SU-DHL-6 (cell line): ENCODE measurements around the gene ZNF431.

Source experiments
- H2AFZ ChIP-seq: fragments of 200-600 bp; sonication (generic); 2 replicates; pipeline ENCODE4 v1.6.1; 2014; ENCODE audit warnings: low read depth, mild to moderate bottlenecking, moderate library complexity, mixed read lengths, antibody characterized with exemption, low read length; ENCODE audit not compliant: severe bottlenecking
- H3F3A ChIP-seq: fragments of 200-600 bp; shearing (Covaris generic); 2 replicates; pipeline ENCODE4 v1.6.0; 2016; ENCODE audit warnings: antibody characterized with exemption, mild to moderate bottlenecking; ENCODE audit not compliant: insufficient read depth
- H3K27ac ChIP-seq: fragments of 200-600 bp; sonication (generic); 2 replicates; pipeline ENCODE4 v1.5.1; 2016; ENCODE audit warnings: low read depth, mild to moderate bottlenecking, low read length, moderate library complexity, mixed read lengths
- H3K27me3 ChIP-seq: fragments of 200-600 bp; sonication (generic), shearing (Covaris generic); 2 replicates; pipeline ENCODE4 v1.6.0; 2014; ENCODE audit warnings: mild to moderate bottlenecking, low read length
- H3K36me3 ChIP-seq: fragments of 200-600 bp; sonication (generic); 2 replicates; pipeline ENCODE4 v1.6.1; 2014; ENCODE audit warnings: mild to moderate bottlenecking, low read length, mixed read lengths
- H3K4me2 ChIP-seq: fragments of 300-600, 200-600 bp; shearing (Covaris generic), sonication (generic); 2 replicates; pipeline ENCODE4 v1.6.0; 2014; ENCODE audit warnings: low read length, low read depth, mild to moderate bottlenecking; ENCODE audit not compliant: poor library complexity, severe bottlenecking
- H3K4me3 ChIP-seq: fragments of 200-600 bp; sonication (generic); 2 replicates; pipeline ENCODE4 v1.5.1; 2014; ENCODE audit warnings: antibody characterized with exemption, low read length, mild to moderate bottlenecking, mixed read lengths; ENCODE audit not compliant: insufficient read depth, poor library complexity, severe bottlenecking
- H3K79me2 ChIP-seq: fragments of 200-600 bp; sonication (generic); 2 replicates; pipeline ENCODE4 v1.6.1; 2014; ENCODE audit warnings: mild to moderate bottlenecking, low read length, moderate library complexity; ENCODE audit not compliant: insufficient read depth
- H3K9ac ChIP-seq: fragments of 200-600 bp; sonication (generic); 2 replicates; pipeline ENCODE4 v1.7.0; 2014; ENCODE audit warnings: mild to moderate bottlenecking, low read length
- H3K9me2 ChIP-seq: fragments of 200-600 bp; sonication (generic); replicated peaks from 2 replicates; pipeline ENCODE4 v1.6.1; 2014; ENCODE audit warnings: low read length; ENCODE audit not compliant: insufficient read depth
- H3K9me3 ChIP-seq: fragments of 200-600 bp; sonication (generic); 2 replicates; pipeline ENCODE4 v1.6.1; 2014; ENCODE audit warnings: low read length, mixed read lengths; ENCODE audit not compliant: insufficient read depth
- H4K20me1 ChIP-seq: fragments of 200-600 bp; sonication (generic); 2 replicates; pipeline ENCODE4 v1.6.1; 2014; ENCODE audit warnings: low read depth, mild to moderate bottlenecking, antibody characterized with exemption, low read length, moderate library complexity, mixed read lengths
- CTCF ChIP-seq: fragments of 200-600 bp; sonication (generic); IDR thresholded peaks from one replicate; pipeline ENCODE4 v1.5.1; 2017; ENCODE audit warnings: antibody characterized with exemption, mild to moderate bottlenecking, low read length, moderate library complexity; ENCODE audit not compliant: insufficient read depth, poor library complexity, severe bottlenecking
- EZH2phosphoT487 ChIP-seq: fragments of 200-600 bp; sonication (generic), shearing (Covaris generic); conservative IDR thresholded peaks from 2 replicates; pipeline ENCODE4 v1.6.1; 2018; ENCODE audit warnings: mild to moderate bottlenecking, antibody characterized with exemption, low read length, moderate library complexity, mixed read lengths

ZNF431 gene

GRCh38 chr19:21164541-21164940 lies 22.7 kb downstream of the ZNF431 start:
- Histone ChIP-seq H2AFZ (no peak overlapping the region), H4K20me1 (no peaks in the 10 kb centered on the region), H3K9ac (no peak overlapping the region), H3K9me3 (no peaks in the 10 kb centered on the region), H3K79me2 (peaks cover 53% of the 10 kb centered on the region), H3K27ac (no peak overlapping the region), H3K9me2 (no peaks in the 10 kb centered on the region), H3F3A (no peaks in the 10 kb centered on the region; the same call in 1 of the 2 replicates), H3K36me3 (peaks cover 18% of the 10 kb centered on the region; the same call in 1 of the 2 replicates), H3K27me3 (no peaks in the 10 kb centered on the region), H3K4me3 (no peak overlapping the region), H3K4me2 (no peak overlapping the region)
- TF ChIP-seq CTCF (no peak), EZH2phosphoT487 (no peak)

GRCh38 chr19:21166436-21166835 lies 24.6 kb downstream of the ZNF431 start:
- no peak overlapping the region for H3K27ac ChIP-seq
- H3K79me2 ChIP-seq, result peaks cover 34% of the 10 kb centered on the region
- H3K36me3 ChIP-seq, result peaks cover 24% of the 10 kb centered on the region; the same call in 1 of the 2 replicates
- TF ChIP-seq EZH2phosphoT487 (no peak), CTCF (no peak)
- H4K20me1 ChIP-seq, result no peaks in the 10 kb centered on the region
- H3K4me3 ChIP-seq, result no peak overlapping the region
- H3F3A ChIP-seq, result no peaks in the 10 kb centered on the region; the same call in 1 of the 2 replicates
- no peaks in the 10 kb centered on the region for H3K27me3 ChIP-seq
- H3K9me2 ChIP-seq, result no peaks in the 10 kb centered on the region
- no peaks in the 10 kb centered on the region for H3K9me3 ChIP-seq
- no peak overlapping the region for H2AFZ ChIP-seq
- no peak overlapping the region for H3K9ac ChIP-seq
- H3K4me2 ChIP-seq, result no peak overlapping the region

- Histone ChIP-seq H3K27me3 (no peaks in the 10 kb centered on the region), H3K9me3 (no peaks in the 10 kb centered on the region), H3K9me2 (no peaks in the 10 kb centered on the region), H3K4me2 (no peak overlapping the region), H4K20me1 (no peaks in the 10 kb centered on the region), H3K27ac (no peak overlapping the region), H3K79me2 (no peaks in the 10 kb centered on the region), H3K4me3 (no peak overlapping the region), H2AFZ (no peak overlapping the region), H3K36me3 (no peaks in the 10 kb centered on the region), H3K9ac (no peak overlapping the region), H3F3A (peaks cover 3% of the 10 kb centered on the region; the same call in 1 of the 2 replicates)
- TF ChIP-seq EZH2phosphoT487 (no peak), CTCF (no peak)
These were observed 55.9 kb downstream of the ZNF431 start for GRCh38 chr19:21197590-21198295.
